Astrocyte (in vitro differentiated cells and primary cell): ENCODE measurements around the gene APRT.

Experiments
- EZH2 ChIP-seq: IDR thresholded peaks from 2 replicates; pipeline ENCODE4 v1.6.1; 2012; ENCODE audit warnings: mild to moderate bottlenecking, low read length, inconsistent platforms; ENCODE audit not compliant: insufficient read depth
- TF ChIP-seq, protein P1 (sequence below): IDR thresholded peaks from 2 replicates; pipeline ENCODE4 v1.5.1; 2011; ENCODE audit warnings: low read depth, mild to moderate bottlenecking, inconsistent platforms, low read length, moderate library complexity; ENCODE audit not compliant: insufficient read depth

DNA sequence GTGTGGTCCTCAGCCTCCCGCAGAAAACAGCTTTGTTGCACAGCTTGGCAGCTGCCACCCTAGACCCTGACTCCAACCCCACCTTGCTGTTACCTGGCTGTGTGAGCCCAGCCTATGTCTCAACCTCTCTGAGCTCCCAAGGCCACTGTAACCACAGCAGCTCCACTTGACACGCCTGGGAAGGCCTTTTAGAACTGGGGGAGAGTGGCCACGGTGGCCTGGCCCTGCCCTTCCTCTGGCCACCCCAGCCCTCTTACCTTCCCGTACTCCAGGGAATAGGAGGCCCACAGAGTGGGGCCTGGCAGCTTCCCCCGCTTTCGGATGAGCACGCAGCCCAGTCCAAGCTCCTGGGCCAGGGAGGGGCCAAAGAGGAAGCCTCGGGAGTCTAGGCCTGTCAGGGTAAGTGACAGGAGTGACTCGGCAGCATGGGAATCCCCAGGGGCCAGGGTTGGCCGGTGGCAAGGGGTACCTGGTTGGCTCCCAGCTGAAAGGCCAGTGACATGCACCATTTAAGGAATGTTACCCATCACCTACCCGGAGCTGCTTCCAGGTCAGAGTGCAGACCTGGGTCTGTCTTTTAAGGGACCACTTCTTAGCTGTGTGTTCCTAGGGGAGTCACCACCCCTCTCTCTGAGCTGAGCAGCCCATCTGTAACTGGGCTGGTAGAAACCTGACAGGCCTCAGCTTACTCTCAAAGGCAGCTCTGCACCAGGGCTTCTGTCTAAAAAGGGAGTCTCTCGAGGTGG is 1.4 kb downstream of the APRT start:
- TF ChIP-seq, protein P1, sequence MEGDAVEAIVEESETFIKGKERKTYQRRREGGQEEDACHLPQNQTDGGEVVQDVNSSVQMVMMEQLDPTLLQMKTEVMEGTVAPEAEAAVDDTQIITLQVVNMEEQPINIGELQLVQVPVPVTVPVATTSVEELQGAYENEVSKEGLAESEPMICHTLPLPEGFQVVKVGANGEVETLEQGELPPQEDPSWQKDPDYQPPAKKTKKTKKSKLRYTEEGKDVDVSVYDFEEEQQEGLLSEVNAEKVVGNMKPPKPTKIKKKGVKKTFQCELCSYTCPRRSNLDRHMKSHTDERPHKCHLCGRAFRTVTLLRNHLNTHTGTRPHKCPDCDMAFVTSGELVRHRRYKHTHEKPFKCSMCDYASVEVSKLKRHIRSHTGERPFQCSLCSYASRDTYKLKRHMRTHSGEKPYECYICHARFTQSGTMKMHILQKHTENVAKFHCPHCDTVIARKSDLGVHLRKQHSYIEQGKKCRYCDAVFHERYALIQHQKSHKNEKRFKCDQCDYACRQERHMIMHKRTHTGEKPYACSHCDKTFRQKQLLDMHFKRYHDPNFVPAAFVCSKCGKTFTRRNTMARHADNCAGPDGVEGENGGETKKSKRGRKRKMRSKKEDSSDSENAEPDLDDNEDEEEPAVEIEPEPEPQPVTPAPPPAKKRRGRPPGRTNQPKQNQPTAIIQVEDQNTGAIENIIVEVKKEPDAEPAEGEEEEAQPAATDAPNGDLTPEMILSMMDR: no peak
- TF ChIP-seq EZH2: no peak
